GM21619 (cell line): Measurements from ENCODE around the gene NR6A1.

Source experiments
- ATAC-seq: cut with Tn5 transposase; IDR thresholded peaks from one replicate; pipeline ENCODE4 v1.9.1; 2021; ENCODE audit not compliant: unreplicated experiment

NR6A1 gene

GRCh38 chr9:124495126-124496074, 275.7 kb downstream of the NR6A1 start:
- no peak for ATAC-seq

- ATAC-seq, result no peak
Observed at GRCh38 chr9:124493794-124494479, 277.2 kb downstream of the NR6A1 start.

- ATAC-seq, result no peak
Observed at GRCh38 chr9:124493218-124493617, 277.9 kb downstream of the NR6A1 start.

DNA sequence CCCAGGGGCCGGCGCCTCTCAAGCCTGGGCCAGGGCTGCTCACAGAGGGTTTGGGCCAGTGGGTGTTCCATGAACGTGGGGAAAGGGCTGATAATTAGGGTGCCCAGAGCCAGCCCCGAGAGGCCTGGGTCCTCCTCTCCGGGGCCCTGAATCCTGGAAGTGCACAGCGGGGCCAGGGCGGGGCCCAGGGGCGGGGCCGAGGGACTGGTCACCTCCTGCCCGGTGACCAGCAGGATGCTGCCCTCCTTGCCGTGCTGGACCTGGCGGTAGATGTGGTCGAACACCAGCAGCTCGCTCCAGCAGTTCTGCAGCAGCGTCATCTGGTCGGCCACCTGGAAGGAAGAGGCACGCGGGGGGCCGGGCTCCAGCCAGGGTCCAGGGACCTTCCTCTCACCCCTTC, 278.3 kb downstream of the NR6A1 start:
- ATAC-seq, result no peak

DNA sequence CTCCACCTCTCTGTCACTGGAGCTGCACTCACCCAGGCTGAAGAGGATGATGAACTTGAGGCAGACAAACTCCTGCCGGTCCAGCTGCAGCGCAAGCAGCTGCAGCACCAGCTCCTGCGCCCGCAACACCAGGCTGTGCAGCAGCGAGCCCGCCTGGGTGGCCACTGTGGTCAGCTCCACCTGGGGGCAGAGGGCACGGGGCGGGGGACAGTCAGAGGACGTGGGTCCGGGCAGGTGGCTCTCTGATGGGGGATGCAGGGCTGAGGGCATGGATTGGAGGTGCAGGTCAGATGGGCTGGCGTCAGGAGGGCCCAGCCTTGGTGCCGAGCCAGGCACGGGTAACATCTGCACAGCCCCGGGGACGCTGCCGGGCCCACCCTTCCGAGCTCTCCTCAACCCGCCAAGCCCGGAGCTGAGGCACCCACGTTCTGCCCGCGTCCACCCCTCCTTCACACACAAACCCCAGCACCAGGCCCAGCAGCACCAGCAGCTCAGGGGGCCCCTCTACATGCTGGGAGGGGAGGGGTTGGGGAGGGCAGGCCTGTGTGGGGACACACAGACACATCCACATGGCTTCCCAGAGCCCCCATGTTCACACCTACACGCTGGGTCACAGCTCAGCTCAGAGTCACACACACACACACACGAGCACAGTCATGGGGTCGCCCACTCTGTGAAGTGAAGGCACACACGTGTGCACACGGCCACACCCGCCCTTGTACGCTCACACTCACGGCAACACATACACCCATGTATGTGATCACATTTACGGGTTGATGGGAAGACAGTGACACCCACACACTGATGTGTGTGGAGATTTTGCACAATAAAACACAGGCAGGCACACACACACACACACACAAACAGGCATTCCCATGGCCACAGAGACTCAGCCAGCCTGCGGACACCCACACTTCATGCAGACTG, 279.8 kb downstream of the NR6A1 start:
- no peak for ATAC-seq

- ATAC-seq, result no peak
Observed at GRCh38 chr9:124490004-124490403, 281.1 kb downstream of the NR6A1 start.

DNA sequence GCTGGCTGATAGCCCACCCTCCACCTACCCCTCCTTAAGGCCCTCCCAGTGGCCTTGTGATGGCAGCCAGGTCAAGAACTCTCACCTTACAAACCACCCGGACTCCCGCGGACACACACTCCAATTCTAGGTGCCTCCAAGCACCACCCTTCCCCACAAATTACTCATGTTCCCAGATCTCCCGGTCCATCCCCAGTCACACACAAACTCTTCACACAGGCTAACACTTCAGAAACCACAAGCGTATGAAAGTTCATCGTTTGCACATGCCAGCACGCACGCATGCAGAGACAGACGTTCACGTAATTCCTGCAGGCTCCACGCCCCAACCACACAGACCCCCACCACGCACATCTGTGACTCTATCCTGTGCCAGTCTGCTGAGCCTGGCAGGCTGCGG, 281.9 kb downstream of the NR6A1 start:
- ATAC-seq, result no peak

GRCh38 chr9:124488641-124489210, 282.4 kb downstream of the NR6A1 start:
- ATAC-seq, result no peak

- no peak for ATAC-seq
Observed at GRCh38 chr9:124487260-124488182, 283.6 kb downstream of the NR6A1 start.

DNA sequence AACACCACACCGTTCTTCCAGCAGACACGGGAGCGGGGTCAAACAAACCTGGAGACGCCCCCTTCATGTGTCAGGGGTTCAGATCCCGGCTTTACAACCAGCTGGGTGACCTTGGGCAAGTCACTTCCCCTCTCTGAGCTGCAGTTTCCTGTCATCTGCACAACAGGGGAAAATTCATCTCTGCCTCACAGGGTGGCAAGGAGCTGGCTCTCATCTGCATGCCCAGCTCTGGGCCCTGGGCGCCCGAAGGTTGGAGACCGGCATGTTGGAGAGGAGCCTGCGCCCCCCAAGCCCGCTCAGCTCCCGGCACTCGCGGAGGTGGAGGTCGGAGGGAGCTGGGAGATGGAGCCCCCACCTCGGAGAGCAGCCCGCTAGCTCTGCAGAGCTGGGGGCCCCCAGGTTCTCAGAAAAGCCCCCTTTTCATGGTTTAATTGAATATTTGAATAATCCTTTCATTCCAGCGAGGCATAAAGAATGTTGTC, 284.3 kb downstream of the NR6A1 start:
- ATAC-seq, result no peak

DNA sequence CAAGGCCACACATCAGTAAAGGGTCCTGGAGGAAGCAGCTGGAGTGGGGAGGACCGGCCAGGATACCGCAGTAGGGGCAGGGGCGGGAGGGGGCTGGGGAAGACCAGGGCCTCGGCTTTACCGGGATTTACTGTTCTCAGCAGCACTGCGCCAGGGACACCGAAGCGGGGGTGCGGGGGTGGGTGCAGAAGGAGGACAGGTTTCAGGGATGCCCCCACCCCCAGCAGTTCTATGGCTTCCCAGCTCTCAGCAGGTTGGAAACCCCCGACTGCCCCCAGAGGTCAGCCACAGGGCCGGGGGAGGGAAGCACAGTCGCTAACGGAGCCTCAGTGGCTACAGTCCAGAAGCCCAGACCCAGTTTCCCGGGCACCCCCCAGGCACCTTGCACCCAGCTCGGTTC, 285.2 kb downstream of the NR6A1 start:
- no peak for ATAC-seq

- ATAC-seq, result no peak
Observed at GRCh38 chr9:124485201-124485600, 285.9 kb downstream of the NR6A1 start.

- no peak for ATAC-seq
Observed at GRCh38 chr9:124483481-124483880, 287.6 kb downstream of the NR6A1 start.

DNA sequence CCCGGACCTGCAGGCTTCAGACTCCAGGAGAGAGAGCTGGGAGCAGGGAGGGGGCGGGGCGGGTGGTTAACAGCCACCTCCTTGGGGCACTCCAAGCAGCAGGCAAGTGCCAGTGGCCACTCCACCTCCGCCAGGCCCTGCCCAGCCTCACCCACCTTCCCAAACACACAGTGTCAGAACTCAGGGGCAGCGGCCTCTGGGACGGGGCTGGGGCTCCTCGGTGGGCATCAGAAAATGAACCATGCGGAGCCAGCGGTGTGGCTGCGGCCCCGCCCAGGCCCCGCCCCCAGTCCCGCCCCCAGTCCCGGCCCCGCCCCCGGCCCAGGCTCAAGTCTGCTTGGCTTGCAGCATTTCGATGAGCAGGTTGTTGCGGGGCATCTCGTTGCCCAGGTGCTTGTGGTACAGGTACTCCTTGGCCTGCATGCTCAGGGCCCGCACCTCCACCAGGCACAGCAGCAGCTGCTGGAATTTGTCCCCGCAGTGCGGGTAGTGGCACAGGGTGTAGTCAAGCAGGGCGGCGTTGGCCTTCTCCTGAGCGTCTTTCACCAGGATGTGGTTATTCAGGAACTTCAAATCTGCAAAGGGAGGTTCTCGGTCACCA, 288.6 kb downstream of the NR6A1 start:
- ATAC-seq, result no peak

- ATAC-seq, result no peak
Observed at GRCh38 chr9:124481115-124481514, 290.0 kb downstream of the NR6A1 start.

DNA sequence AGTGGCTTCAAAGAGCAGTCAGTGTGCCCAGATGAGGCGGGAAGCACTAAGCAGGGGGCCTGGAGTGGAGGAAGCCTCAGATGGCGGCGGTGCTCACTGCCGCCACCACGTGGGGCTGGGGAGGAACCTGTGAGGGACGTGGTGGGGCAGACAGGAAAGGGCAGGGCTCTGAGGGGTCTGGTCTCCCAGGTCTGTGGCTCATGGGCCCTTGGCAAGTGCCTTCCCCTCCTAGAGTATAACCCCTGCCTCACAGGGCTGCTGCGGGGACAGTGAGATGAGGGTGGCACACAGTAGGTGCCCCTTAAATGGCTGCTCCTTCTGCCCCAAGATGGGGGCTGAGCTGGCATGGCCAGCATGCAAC, 290.5 kb downstream of the NR6A1 start:
- ATAC-seq, result no peak

DNA sequence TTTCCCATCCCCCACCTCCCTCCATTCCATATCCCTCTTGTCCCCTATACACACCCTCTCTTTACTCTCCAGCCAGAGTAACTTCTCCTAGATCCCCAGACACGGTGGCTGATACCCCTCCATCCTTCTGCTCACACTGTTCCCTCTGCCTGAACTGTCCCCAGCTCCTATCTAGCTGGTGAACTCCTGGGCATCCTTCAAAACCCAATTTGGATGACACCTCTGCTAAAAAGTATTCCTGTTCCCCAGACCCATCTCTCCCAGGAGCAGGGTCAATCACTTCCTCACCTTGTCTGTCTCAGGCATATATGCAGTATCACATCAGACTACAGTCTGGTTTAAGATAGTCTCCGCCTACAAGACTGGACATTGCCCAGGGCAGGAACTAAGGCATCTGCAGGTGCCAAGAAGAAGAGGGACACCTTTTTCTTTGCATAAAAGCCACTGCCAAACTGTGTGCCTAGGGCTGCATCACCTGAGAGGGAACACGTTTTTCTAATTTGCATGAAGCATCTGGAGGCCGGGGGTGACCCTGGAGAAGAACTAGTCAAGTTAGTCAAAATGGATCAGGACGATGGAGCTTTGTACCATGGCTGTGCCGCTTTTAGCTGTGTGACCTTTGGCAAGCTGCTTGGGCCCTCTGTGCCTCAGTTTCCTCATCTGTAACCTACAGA, 291.0 kb downstream of the NR6A1 start:
- ATAC-seq, result no peak

DNA sequence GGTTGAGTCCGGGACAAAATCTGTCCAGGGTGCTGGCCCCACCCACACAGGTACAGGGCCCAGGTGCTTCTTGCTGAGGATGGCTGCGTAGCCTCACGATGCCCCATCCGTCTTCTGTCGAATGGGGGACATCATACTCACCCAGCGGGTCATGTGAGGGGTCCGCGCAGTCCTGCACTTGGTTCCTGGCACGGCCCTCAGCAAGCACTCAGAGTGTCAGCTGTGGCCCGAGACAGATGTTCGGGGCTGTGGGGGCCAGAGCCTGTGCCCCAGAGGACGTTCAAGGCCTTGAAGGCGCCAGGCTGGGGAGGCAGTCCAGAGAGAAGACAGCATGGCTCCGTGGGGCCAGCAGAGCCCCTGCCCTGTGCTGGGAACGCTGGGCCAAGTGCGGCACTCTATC, 291.7 kb downstream of the NR6A1 start:
- ATAC-seq, result no peak

DNA sequence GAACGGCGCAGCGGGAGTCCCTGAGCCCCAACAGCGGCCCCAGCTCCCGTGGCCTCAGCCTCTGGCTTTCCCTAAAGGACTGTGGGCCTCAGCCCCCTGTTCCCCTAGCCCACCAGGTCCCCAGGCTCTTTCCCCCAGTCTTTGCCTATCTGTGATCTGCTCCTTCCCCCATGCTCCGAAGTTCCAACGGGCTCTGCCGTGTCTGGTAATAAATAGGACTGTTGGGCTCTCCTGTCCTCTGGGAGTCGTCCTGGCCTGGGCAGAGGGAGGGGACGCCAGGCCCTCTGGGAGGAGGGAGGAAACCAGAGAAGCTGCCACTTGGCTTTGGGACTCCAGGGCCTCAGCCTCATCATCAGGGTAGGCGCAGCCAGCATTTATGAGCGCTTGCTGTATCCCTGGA, 292.8 kb downstream of the NR6A1 start:
- ATAC-seq, result no peak
